ENCODE measurements around the gene VRK1. TPM values are rescaled to one million over a fixed set of nuclear protein-coding genes. Genes with fewer than 3 reads are reported as not detected.

Gene VRK1
- total and polyA plus RNA-seq, 8 donors = 2.4 to 7.0 (median 3.6) TPM

GRCh38 chr14:96816281-96816680 is 19.1 kb downstream of the VRK1 start:
- WGBS, 2 donors = 86 to 91% methylated on average over 3 of the region's 3 CpGs
- ATAC-seq (no peak), DNase-seq (no peak), FAIRE-seq (no peak)
- Histone ChIP-seq H3K4me1 (no peaks in the 10 kb centered on the region), H3K27me3 (no peaks in the 10 kb centered on the region), H3K27ac (no peak overlapping the region), H3K36me3 (no peaks in the 10 kb centered on the region), H3K4me3 (no peak overlapping the region), H3K9me3 (no peaks in the 10 kb centered on the region)
- TF ChIP-seq, protein P1, sequence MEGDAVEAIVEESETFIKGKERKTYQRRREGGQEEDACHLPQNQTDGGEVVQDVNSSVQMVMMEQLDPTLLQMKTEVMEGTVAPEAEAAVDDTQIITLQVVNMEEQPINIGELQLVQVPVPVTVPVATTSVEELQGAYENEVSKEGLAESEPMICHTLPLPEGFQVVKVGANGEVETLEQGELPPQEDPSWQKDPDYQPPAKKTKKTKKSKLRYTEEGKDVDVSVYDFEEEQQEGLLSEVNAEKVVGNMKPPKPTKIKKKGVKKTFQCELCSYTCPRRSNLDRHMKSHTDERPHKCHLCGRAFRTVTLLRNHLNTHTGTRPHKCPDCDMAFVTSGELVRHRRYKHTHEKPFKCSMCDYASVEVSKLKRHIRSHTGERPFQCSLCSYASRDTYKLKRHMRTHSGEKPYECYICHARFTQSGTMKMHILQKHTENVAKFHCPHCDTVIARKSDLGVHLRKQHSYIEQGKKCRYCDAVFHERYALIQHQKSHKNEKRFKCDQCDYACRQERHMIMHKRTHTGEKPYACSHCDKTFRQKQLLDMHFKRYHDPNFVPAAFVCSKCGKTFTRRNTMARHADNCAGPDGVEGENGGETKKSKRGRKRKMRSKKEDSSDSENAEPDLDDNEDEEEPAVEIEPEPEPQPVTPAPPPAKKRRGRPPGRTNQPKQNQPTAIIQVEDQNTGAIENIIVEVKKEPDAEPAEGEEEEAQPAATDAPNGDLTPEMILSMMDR (IDR thresholded peaks at IDR 0.05) = no peak
- intact Hi-C loops (cut with DNase I) = no loop called here

- no peak for DNase-seq
- no peak overlapping the region for H3K27ac ChIP-seq
- H3K27me3 ChIP-seq = no peaks in the 10 kb centered on the region
- 75 to 78% methylated on average over 5 of the region's 5 CpGs for WGBS, 2 donors
- intact Hi-C loops (cut with DNase I) = no loop called here
- no peaks in the 10 kb centered on the region for H3K36me3 ChIP-seq
- H3K4me3 ChIP-seq = no peak overlapping the region
- FAIRE-seq = no peak
- ATAC-seq = no peak
- no peaks in the 10 kb centered on the region for H3K4me1 ChIP-seq
- no peaks in the 10 kb centered on the region for H3K9me3 ChIP-seq
- TF ChIP-seq, protein P1 (IDR thresholded peaks at IDR 0.05) = no peak
Observed at GRCh38 chr14:96817750-96818666, 20.8 kb downstream of the VRK1 start.

- intact Hi-C loops (cut with DNase I) = no loop called here
- H3K4me1 ChIP-seq = no peaks in the 10 kb centered on the region
- H3K27ac ChIP-seq = no peak overlapping the region
- TF ChIP-seq, protein P1 (IDR thresholded peaks at IDR 0.05) = no peak
- no peak for ATAC-seq
- FAIRE-seq = no peak
- H3K4me3 ChIP-seq = no peak overlapping the region
- DNase-seq = no peak
- no peaks in the 10 kb centered on the region for H3K27me3 ChIP-seq
- WGBS, 2 donors = 95 to 96% methylated on average over 3 of the region's 3 CpGs
- H3K9me3 ChIP-seq = no peaks in the 10 kb centered on the region
- H3K36me3 ChIP-seq = no peaks in the 10 kb centered on the region
Observed at GRCh38 chr14:96821501-96821900, 24.3 kb downstream of the VRK1 start.

- FAIRE-seq = no peak
- H3K27me3 ChIP-seq = no peaks in the 10 kb centered on the region
- no peak for DNase-seq
- H3K4me3 ChIP-seq = no peak overlapping the region
- intact Hi-C loops (cut with DNase I) = no loop called here
- TF ChIP-seq, protein P1 (IDR thresholded peaks at IDR 0.05) = no peak
- H3K27ac ChIP-seq = no peak overlapping the region
- no peaks in the 10 kb centered on the region for H3K9me3 ChIP-seq
- 95 to 96% methylated on average over 2 of the region's 2 CpGs for WGBS, 2 donors
- no peak for ATAC-seq
- H3K4me1 ChIP-seq = no peaks in the 10 kb centered on the region
- no peaks in the 10 kb centered on the region for H3K36me3 ChIP-seq
Observed at GRCh38 chr14:96823652-96824051, 26.5 kb downstream of the VRK1 start.

DNA sequence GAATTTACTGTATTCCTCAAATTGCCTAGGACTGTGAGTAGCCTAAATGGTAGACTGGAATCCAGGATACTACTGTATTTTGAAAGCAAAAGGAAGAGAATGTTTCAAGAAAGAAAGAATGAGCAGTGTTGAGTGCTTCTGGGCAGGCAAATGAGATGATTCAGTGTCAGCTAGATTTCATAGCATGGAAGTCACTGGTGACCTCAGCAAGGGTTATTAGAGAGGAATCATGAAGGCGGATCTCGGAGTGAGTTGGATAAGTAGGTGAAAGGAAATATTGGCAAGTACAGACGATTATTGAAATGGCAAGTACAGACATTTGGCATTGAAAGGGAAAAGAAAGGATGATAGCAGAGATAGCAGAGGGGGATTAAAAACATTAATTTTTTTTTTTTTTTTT is 27.1 kb downstream of the VRK1 start:
- Histone ChIP-seq H3K36me3 (no peaks in the 10 kb centered on the region), H3K4me3 (no peak overlapping the region), H3K27me3 (no peaks in the 10 kb centered on the region), H3K27ac (no peak overlapping the region), H3K4me1 (no peaks in the 10 kb centered on the region), H3K9me3 (no peaks in the 10 kb centered on the region)
- ATAC-seq (no peak), FAIRE-seq (no peak), DNase-seq (no peak)
- 89 to 91% methylated on average over 3 of the region's 3 CpGs for WGBS, 2 donors
- intact Hi-C loops (cut with DNase I) = no loop called here
- TF ChIP-seq, protein P1 (IDR thresholded peaks at IDR 0.05) = no peak

Data from pancreas (tissue), 10 donors.